GM21786 (cell line): ENCODE results near the gene EIF3J.
A peak's percentile ranks its signal among the peaks of the same experiment; 100 is the strongest.
"Not testable (repeated sequence)": the region's sequence is repeated elsewhere in the genome, so short reads cannot be mapped to it uniquely, and the experiment has no call there.

ENCODE experiments used
- ATAC-seq: cut with Tn5 transposase; IDR thresholded peaks from one replicate; pipeline ENCODE4 v1.9.1; 2021; ENCODE audit not compliant: unreplicated experiment

The EIF3J gene, protein sequence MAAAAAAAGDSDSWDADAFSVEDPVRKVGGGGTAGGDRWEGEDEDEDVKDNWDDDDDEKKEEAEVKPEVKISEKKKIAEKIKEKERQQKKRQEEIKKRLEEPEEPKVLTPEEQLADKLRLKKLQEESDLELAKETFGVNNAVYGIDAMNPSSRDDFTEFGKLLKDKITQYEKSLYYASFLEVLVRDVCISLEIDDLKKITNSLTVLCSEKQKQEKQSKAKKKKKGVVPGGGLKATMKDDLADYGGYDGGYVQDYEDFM

DNA sequence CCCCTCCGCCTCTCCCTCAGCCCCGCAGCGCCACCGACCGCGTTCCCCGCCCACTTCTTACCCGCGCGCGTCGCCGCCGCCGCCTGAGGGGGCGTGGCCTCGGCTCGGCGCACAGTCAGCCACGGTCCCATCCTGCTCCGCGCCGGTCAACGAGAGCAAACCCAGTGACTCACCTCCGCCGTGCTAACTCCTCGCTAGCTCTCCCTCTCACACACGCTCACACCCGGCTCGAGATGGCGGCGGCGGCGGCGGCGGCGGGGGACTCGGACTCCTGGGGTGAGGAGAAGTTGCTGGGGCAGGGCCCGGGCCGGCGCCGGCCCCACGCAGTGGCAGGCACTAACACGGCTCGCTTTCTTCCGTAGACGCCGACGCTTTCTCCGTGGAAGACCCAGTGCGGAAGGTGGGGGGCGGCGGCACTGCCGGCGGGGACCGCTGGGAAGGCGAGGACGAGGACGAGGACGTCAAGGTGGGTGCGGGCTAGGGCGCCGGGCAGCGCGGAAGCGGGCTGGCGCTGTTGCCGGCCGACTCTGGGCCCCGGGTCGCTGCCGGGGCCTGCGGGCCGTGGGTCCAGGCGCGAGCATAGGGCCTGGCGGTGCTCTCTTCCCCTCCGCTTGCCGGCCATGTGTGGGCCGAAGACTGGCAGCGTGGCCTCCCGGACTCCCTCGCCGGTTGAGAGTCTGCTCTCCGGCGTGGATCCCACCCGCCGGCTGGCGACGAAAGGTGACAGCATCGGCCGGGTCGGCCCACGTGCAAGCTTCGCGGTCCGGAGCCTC lies at the start of gene EIF3J:
Gene EIF3J, plus strand, starts transcription at position 186 of the 773 bp plus-strand sequence. Its CDS starts 48 bp downstream, at position 234.
- peak; percentile 83 for ATAC-seq

DNA sequence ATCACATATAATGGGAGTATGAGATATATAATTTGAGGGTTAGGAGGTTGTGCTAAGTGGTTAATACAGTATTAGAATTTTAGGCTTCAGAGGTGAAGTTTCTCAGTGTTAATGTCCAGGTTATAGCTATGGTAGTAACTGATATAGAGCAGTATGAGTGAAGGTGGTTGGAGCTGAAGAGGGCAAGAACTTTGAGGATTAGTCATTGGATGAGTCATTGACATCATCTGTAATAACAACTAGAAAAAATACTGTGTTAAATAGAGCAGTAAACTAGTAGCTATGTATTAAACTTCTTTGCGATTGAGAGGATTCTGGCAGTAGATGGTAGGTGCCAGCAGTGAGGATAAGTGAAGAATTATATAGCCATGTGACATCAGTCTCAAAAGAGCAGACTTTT lies 47.5 kb upstream of the EIF3J start:
- no peak for ATAC-seq

DNA sequence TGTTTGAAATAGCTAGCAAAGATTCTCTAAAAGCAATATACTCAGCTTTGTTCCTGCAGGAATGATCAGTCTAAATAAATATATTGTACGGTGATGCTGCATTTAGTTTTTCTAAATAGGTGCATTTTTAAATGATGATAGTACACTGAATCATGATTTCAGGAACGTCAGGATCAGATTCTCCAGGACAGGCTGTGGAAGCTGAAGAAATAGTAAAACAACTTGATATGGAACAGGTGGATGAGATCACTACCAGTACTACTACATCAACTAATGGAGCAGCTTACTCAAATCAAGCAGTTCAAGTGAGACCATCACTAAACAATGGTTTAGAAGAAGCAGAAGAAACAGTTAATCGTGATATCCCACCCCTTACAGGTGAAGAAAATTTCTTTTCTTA lies 46.3 kb upstream of the EIF3J start:
- no peak for ATAC-seq

DNA sequence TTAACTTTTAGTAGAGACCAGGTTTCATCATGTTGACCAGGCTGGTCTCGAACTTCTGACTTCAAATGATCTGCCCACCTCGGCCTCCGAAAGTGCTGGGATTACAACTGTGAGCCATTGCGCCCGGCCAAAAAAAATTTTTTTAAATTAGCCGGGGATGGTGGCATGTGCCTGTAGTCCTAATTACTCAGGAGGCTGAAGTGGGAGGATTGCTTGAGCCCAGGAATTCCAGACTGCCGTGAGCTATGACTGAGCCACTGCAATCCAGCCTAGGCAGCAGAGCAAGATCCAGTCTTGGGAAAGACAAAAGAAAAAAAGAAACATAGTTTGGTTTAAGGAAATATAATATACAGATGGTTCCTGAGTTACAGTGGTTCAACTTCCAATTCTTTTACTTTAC lies 44.9 kb upstream of the EIF3J start:
- ATAC-seq = no peak

DNA sequence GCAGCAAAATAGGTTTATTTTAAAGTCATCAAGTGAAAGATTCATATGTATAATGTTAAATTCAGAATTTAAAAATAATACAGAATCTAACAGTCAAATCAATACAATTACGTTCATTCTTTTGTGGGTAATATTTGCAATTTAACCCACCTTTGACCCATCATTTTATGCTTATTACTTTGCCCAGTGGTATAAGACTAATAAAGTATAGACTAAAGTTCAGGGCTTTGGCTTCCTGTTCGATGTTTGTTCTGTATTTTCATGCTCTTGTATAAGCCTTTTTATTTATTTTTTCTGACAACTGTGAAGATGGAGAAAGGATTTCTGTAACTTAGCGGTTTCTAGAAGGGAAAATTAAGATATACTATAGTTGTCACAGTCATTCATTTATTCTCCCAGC lies 44.3 kb upstream of the EIF3J start:
- ATAC-seq = no peak

DNA sequence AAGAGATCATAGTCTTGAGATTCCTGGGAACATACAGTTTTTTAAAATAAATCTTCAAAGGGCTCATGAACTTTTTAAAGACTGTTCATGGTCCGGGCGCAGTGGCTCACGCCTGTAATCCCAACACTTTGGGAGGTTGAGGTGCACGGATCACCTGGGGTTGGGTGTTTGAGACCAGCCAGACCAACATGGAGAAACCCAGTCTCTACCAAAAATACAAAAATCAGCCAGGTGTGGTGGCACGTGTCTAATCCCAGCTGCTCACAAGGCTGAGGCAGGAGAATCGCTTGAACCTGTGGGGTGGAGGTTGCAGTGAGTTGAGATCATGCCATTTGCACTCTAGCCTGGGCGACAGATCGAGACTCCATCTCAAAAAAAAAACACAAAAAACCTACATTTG lies 41.4 kb upstream of the EIF3J start:
- ATAC-seq = no peak

DNA sequence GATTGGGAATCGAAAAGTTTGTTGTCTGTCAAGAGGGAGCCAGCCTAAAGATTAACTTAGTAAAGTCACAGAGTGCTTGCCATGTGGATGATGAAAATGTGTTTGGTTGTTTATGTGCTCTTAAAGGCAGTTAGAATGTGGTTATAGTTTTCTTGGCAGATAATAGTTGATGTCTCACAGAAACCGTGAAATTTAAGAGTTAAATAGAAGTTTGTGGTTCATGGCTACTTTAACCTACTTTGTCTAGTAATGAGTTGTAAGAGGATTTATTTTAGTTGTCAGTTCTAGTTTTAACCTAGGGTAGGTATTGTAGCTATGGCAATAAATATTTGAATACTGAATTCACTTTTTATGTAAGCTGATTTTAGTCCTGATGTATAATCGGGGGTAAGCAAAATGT lies 36.4 kb upstream of the EIF3J start:
- ATAC-seq = no peak

DNA sequence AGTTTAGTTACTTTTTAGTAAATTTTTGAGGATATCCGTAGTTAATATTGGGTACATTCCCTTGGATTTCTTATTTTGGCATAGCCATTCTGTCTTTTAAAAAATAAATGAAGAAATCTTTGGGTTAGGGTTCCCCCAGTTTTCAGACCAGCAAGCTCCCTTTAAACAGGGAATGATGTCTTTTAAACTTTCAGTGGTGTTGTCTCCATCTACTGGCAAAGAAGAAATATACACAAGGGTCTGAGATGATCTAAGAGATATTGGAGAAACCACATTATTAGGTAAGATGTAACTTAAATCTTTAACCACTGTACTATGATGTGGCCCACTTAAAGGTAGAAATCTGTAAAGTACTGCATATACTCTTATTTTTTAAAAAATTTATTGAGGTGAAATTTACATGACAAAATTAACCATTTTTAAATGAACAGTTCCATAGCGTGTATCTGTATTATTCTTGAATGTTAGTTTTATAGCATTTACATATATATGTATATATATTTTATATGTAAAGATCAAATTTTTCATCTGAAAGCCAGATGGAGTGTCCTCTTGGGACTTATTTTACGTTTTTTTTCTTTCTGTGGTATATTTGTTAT lies 35.1 kb upstream of the EIF3J start:
- ATAC-seq = no peak

DNA sequence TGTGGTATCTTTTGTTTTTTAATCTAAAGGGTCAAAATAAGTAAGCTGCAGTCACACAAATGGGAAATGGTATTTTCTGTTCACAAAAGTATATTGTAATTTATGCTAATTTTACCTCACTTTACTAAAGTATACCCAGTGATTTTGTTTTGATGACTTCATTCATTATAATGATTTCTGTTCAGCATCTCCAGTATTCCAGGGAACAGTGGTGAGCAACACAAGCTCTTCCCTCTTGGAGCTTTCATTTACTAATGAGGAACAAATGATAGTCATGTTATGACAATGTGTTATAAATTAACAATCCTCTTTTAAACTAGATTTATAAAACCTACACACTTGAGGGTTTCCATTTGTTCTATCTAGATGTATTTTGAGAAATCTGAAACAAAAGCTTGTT lies 20.5 kb upstream of the EIF3J start:
- no peak for ATAC-seq

DNA sequence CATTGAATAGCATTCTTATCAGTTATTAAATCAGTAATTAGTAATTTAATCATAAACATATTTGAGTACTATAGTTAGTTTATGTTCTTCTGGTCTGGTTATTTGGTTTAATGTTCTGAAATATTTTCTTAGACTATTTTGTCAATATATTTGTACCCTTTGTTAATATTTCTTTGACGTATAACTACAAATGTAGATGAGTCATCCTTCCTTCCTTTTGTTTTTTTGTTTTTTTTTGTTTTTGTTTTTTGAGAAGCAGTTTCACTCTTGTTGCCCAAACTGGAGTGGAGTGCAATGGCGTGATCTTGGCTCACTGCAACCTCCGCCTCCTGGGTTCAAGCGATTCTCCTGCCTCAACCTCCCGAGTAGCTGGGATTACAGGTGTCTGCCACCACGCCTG lies 17.4 kb upstream of the EIF3J start:
- no peak for ATAC-seq

DNA sequence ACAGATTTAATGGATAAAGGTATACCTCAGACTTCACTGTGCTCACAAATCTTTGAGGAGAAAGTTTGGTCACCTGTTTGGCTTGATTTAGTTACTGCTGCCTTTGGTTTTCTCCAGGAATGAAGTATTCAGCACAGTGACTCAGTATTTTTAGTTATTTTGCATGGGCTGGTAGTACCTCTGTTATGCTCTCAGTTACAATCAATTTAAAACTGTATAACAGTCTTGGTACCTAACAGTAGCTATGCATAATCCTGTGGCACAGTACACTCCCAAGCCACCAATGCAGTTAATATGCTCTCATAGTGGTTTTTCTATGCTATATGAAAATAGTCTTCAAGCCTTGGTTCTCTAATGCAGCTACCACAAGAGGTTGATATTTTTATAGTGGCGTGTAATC lies 11.9 kb upstream of the EIF3J start:
- no peak for ATAC-seq

DNA sequence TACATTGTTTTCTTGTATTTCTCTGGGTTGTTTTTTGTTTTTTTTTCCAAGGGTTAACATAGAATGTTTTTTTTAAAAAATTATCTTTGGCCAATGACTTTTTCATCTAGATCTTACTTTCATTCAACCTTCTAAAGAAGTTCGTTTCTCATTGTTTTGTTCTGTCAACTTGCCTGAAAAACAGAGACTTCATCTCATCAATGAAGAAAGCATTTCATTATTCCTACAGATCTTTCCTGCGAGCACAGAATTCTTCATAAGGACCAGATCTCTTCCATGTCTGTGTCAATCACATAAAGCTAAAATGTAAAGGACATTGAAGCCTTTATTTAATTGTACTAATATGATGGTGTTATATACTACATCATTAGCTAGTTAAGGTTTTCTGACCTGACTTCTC lies 9.7 kb upstream of the EIF3J start:
- ATAC-seq = no peak

DNA sequence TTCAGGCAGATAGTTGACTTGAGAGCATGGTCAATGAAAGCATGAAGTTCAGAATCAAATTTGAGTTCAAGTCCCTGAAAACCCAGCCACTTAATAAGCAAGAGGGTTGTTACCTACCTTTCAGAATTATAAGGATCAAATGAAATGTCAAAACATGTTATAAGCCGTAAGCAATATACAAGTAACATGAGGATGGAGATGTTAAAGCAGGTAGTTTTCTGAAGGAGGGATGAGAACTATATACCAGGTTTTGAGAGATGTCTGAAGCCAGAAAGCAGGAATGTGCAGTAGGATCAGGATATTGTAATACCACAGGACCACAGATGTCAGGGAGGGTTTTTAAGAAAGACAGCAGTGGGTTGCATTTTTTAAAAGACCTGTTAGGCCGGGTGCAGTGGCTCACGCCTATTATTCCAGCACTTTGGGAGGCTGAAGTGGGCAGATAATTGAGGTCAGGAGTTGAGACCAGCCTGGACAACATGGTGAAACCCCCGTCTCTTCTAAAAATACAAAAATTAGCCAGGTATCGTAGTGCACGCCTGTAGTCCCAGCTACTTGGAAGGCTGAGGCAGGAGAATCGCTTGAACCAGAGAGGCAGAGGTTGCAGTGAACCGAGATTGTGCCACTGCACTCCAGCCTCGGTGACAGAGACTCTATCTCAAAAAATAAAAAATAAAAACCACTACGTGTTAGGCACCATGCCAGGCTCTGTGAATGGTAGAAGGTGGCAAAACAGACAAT lies 6.9 kb upstream of the EIF3J start:
- ATAC-seq = no peak

DNA sequence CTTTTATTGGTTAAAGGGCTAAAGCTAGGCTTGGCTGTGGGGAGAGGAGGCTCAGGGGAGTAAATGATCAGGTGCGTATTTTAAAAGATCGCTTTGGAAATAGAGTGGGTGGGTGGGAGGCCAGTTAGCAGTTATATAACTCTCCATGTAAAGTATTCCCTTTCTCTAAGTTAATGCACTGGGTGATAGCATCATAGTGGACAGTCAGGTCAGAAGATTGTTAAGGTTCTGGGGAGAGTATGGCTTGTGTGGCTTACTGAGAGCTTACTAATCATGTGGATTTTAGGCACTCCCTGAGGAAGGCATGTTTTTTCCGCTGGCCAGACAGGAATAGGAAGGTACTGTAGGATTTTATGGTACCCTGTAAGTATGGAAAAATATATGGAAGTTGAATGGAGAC lies 6.3 kb upstream of the EIF3J start:
- ATAC-seq = no peak

DNA sequence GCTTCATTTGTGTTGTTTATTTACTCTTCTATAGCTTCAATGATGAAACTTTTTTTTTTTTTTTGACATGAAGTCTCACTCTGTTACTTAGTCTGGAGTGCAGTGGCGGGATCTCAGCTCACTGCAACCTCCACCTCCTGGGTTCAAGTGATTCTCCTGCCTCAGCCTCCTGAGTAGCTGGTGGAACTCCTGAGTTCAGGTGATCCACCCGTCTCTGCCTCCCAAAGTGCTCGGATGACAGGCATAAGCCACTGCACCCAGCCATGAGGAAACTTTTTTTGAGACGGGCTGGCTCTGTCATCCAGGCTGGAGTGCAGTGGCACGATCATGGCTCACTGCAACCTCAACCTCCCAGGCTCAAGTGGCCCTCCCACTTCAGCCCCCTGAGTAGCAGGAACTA lies 4.7 kb upstream of the EIF3J start:
- ATAC-seq = not testable (repeated sequence)

DNA sequence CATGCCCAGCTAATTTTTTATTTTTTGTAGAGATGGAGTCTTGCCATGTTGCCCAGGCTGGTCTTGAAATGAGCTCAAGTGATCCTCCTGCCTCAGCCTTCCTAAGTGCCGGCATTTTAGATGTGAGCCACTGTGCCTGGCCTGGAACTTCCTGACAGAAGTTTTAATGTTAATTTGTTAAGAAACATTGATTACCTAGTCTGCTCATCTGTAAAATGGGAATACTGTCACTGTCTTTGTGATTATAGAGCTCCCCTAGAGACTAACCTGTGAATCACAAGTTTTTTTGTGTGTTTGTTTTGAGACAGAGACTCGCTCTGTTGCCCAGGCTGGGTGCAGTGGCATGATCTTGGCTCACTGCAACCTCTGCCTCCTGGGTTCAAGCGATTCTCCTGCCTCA lies 4.3 kb upstream of the EIF3J start:
- no peak for ATAC-seq

DNA sequence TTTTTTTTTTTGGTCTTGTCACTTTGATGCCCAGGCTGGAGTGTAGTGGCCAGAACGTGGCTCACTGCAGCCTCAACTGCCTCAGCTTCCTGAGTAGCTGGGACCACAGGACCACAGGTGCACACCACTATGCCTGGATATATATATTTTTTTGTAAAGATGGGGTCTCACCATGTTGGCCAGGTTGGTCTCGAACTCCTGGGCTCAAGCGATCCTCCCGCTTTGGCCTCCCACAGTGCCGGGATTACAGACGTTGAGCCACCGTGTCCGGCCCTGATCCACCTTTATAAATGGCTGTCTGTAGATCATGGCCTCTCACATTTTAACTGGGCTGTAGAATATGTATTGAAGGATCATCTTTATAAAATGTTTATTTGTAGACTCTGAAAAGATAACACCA lies 1.9 kb upstream of the EIF3J start:
- no peak for ATAC-seq

DNA sequence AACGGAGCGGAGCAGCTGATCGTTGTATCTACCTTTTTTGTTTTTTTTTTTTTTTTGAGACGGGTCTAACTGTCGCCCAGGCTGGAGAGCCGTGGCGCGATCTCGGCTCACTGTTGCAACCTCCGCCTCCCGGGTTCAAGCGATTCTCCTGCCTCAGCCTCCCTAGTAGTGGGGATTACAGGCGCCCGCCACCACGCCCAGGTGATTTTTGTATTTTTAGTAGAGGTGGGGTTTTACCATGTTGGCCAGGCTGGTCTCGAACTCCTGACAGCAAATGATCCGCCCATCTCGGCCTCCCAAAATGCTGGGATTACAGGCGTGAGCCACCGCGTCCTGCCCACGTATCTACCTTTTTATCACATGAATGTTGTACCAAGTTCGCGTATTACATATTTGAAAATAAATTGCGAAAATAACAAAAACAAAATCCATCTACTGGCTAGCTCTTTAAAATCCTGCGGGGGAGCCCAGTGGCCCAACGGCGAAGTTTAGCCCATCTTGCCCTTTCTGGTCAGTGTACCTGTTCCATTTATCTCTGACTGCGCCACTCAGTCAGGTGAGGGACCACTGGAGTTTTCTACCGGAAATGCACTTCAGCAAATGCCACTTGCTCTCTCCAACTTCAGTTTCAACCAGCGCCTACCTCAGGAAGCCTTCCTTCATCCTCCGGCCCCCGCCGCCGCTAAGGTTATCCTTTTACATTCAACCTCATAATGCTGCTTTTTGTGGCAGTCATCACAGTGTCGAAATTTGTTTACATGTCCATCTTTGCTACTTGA lies 1.2 kb upstream of the EIF3J start:
- ATAC-seq = no peak

DNA sequence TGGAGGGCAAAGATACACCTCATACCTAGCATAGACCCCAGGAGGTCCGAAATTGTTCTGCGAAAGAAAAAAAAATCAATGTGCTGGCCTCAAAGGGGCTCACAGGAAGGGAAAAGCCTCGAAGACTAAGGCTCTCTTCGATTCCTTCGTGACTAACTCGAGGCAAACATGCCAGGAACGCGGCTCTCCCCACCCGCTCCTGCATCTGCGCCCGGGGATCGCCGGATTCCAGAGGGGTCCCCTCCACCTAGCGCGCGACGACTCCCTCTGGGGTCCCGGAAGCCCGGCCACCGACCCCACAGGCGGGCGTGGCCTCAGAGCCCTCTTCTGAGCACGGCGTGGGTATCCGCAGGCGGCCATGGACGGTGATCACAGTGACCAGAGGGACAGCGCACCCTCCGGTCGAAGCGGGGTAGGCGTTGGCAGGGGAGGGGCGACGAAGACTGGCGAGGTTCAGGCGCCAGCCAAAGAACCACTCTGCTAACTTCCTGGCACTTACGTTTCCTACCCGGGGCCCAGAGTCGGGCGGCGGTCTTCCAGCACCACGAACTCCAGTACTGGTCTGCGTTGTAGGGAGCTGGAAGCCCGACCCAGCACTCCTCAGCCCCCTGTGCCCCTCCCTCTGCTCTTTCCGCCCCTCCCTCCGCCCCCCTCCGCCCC lies 515 bp upstream of the EIF3J start:
- ATAC-seq = peak; percentile 78

DNA sequence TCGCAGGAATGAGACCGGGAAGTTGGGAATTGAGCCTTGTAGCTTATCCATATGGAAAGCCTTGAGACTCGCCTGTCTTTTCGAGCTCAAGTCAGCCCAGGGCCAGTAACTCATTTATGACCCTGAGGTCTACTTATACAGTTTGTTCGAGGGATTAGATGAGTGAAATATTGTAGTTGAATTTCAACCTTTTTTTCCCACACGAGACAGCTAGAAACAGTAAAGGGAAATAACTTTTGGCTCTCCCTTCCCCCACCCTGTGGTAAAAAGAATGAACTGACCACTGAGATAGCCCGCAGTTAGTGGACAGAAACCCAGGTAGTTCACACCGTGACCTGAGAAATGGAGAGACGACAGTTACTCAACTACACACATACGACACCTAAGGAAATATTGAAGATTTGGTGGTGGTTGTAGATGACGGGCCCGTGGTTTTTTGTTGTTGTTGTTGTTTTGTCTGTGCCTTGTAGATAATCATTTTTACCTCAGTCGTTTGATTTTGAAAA lies 841 bp downstream of the EIF3J start:
- ATAC-seq = no peak
